HK-2 (cell line): ENCODE data around the gene S100A9.
"Not testable (repeated sequence)": the region's sequence is repeated elsewhere in the genome, so short reads cannot be mapped to it uniquely, and the experiment has no call there.

Experiments
- DNase-seq: peaks from one replicate; pipeline ENCODE4 v3.0.0-alpha.2; 2018; ENCODE audit not compliant: unreplicated experiment

The S100A9 gene

GRCh38 chr1:153345187-153346076 is 12.2 kb upstream of the S100A9 start:
- no peak for DNase-seq

DNA sequence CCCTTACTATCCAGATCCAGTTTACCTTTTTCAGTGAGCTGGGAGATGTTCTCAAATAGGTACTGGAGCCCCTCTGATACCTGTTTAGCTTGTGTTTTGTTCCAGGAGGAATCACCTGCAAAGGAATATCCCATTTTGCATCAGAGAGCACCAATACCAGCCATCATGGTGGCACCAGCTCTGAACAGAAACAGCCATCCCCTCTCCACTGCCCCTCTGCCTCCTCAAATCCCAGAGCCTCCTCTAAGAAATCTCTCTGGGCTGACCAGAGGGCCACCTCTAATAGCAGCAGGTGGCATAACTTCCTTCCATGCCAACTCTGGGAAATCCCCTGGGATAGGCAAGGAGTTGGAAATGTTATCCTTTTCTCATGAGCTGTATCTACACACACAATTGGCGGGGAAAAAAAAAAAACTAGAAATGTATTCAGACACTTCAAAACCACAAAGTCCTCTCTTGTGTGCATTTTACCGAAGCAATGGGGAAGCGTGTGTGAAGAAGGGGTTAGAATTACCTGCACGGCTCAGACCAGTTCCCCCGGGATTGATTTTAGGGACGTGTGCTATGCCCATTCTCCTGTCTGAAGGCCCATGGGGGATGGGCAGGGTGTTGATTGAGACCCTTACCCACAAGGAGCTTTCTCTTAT is 11.5 kb upstream of the S100A9 start:
- DNase-seq, result no peak

DNA sequence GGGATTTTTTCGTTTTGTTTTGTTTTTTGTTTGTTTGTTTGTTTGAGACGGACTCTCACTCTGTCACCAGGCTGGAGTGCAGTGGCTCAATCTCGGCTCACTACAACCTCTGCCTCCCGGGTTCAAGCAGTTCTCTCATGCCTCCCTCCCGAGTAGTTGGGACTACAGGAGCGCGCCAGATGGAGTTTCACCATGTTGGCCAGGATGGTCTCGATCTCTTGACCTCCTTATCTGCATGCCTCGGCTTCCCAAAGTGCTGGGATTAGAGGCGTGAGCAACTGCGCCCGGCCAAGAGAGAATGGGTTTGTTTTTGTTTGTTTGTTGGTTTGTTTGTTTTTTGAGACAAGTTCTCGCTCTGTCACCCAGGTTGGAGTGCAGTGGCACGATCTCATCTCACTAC is 10.6 kb upstream of the S100A9 start:
- DNase-seq, result not testable (repeated sequence)

DNA sequence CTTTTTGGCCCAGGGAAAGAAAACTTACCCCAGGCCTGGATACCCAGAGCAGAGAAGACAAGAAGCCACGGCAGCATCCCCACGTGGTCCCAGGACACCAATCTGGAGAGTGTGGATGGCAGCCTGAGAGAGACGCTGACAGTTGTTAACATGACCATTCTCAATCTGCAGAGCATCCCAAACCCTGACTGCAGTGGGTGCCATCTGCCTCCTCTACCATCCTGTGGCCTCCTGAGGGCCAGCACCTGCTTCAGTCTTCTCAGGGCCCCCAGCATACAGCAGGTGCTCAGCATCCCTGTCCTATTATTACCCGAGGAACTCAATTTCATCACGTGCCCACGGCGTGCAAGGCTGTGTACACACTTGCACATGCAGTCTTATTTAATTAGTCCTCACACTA is 9.8 kb upstream of the S100A9 start:
- no peak for DNase-seq

DNA sequence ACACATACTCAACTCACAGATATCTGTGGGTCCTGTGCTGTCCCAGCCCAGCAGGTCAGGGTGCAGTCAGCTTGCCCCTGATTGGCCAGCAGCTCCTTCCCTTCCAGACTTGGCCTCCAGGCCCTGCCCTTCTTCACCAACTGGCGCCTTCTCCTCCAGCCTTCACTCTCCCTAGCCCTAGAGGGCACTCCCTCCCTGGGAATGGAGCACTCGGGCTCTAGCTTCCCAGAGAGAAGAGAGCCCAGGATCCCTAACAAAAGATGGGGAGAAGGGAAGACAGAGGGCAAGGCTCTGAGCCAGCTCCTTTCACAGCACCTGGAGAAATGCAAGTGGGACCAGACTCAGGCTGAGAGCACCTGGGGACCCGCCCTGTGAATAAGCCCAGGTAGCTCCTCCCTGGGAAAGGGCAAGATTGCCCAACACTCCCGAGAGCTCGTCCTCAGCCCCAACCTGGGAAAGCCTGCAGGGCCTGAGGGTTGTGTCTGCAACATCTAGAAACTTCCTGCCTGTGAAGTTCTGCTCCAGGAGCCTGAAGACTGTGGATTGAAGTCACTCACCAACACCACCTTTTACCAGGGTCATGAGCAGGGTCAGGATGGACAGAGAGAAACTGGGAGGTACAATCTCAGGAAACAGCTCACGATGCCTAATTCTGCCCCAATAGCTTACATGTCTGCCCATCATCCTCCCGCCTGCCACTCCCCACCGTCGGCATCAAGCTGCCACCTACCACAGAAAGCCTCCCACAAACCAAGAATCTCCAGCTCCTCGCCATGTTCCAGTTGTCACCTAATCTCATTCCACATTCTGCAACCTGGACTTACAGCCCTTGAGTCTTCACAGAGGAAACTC is 8.9 kb upstream of the S100A9 start, which contains the start of gene PGLYRP4:
Gene PGLYRP4, minus strand, starts transcription at position 331 of the 852 bp plus-strand sequence. CDS start 909 bp downstream, outside the sequence.
- DNase-seq, result no peak

- DNase-seq, result no peak
Measured at GRCh38 chr1:153349363-153350320, 8.0 kb upstream of the S100A9 start.

DNA sequence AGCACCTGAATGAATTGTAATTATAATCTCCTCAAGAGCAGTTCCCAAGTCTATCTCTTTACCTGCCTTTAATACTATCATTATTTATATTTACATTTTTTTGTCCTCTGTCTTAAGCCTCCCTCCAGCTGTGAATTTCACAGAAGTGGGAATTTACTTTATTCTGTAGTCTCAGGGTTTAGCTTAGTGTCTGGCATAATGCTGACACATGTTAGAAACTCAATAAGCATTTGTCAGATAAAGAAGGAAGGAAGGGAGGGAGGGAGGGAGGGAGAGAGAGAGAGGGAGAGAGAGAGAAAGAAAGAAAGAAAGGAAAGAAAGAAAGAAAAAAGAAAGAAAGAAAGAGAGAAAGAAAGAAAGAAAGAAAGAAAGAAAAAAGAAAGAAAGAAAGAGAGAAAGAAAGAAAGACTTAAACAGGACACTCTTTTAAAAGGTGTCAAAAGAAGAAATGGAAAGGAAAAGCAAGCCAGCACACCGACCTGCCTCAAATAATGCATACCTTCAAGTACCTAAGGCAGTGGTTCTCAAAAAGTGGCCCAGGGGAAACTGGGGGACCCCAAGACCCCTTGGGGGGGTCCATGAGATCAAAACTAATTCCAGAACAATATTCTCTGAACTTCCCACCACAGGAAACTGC is 7.2 kb upstream of the S100A9 start:
- DNase-seq, result no peak

DNA sequence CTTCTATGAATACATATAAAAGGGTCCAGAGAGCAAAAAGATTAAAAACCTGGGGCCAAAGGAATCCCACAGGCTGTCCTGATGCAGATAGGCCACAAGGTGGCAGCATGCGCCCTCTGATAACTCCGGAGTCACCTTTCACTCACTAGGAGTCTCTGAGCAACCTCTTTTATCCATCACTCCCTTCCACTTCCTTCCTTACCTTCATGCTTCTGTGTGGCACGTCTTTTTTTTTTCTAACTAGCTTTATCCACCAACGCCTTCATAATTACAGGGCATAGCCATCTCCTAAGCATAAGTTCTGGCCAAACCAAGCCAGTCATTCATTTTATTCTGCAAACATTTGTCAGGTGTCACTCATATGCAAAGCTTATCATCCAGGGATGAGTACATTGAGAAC is 5.1 kb upstream of the S100A9 start:
- DNase-seq, result peak; percentile 50

- no peak for DNase-seq
Measured at GRCh38 chr1:153353226-153353947, 4.3 kb upstream of the S100A9 start.

- DNase-seq, result no peak
Measured at GRCh38 chr1:153354515-153355193, 3.0 kb upstream of the S100A9 start.

DNA sequence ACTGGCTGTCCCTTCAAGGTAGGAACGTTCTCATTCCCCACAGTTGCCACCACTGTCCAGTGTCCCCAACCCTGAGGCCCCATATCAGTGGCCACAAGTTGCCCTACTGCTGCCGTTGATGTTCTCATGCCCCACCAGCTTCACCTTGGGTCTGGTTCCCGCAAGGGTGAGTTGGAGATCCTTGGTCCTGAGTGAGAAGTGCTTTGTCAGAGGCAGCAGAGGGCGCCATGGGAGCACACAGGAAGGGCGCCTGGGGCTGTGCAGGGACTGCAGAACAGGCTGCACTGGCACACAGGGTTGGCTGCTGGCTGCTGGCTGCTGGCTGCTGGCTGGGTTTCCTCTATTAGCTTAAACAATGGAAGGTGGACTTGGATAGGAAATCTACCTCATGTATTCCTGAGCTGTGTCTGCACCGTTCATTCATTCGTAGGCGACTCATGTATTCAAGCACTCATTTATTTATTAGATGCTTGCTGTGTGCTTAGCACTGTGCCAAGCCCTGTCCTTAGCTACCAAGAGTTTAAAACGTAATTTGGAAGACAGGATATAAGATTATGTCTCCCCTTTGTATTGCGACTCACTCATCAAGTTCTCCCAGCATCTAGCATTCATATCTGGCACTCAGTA is 2.1 kb upstream of the S100A9 start:
- peak; percentile 45 for DNase-seq

DNA sequence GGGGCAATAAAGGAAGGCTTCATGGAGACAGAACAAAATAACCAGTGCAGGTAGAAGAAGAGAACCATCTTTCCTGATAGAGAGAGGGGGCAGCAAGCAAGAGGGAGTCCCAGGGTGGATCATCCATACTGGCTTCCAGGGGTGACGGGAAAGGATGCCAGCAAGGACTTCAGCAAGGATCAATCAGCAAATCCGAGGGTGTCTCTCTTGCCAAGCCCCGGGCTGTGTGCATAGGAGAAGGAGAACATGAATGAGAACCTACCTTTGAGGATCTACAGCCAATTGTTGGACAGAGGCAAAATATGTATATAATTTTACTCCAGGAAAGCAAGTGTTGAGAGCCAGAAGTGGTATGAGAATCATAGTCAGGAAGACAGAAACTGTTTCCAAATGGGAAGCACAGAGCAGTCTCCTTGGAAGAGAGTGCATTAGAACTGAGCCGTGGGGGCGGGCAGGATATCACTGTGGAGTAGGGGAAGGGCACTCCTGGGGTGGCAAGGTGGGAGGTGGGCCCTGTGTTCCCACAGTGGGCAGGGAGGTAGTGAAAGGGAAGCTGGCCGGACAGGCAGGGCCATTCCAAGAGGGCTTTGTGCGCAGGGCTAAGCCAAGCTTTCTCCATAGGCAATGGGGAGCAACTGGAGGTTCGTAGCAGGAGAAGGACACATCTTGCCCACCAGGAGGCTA is 1.1 kb upstream of the S100A9 start:
- DNase-seq, result no peak

GRCh38 chr1:153357076-153357852 is 390 bp upstream of the S100A9 start:
- DNase-seq, result no peak

DNA sequence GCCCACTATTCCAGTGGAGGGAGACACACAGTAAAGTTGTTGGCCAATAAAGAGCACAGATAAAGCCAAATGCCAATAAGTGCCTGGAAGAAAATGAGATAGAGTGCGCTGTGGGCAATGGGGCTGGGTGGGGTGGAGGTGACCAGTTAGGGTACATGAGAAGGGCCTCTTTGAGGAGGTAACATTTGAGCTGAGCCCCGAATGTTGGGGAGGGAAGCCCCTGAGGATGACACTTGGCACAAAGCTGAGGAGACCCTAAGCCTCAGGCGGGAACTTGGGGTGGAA is 979 bp downstream of the S100A9 start:
- no peak for DNase-seq

- DNase-seq, result no peak
Measured at GRCh38 chr1:153359241-153359640, 1.6 kb downstream of the S100A9 start.

DNA sequence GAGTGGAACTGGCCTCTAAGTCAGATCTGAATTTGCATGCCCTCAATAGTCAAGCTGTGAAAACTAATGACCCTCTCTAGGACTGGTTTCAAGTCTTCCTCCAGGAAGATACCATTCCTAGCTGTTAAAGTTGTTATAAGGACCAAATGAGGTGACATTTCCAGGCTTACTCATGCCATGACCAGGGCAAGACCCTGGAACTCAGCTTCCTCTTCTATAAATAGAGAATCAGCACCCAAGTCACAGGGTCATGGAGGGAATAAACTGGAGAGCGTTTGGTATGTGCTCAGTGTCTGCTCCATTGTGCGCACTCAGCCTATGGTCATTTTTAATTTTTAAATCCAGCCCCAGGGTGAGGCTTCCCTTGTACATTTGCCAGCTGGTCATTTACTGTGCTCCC is 2.5 kb downstream of the S100A9 start:
- DNase-seq, result no peak

DNA sequence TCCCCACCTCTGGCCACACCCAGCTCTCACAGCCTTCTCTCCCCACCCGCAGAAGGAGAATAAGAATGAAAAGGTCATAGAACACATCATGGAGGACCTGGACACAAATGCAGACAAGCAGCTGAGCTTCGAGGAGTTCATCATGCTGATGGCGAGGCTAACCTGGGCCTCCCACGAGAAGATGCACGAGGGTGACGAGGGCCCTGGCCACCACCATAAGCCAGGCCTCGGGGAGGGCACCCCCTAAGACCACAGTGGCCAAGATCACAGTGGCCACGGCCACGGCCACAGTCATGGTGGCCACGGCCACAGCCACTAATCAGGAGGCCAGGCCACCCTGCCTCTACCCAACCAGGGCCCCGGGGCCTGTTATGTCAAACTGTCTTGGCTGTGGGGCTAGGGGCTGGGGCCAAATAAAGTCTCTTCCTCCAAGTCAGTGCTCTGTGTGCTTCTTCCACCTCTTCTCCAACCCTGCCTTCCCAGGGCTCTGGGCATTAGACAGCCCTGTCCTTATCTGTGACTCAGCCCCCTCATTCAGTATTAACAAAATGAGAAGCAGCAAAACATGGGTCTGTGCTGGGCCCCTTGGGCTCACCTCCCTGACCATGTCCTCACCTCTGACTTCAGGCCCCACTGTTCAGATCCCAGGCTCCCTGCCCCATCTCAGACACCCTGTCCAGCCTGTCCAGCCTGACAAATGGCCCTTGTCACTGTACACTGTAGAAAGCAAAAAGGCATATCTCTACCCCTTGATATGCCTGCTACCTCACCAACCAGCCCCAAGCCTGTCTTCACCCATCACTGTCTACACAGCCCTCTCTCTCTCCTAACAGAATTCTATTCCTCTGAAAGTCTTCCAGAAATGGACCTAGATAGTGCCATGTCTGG is 3.2 kb downstream of the S100A9 start:
- DNase-seq, result no peak
